SU-DHL-6 (cell line): ENCODE measurements around the gene C10orf88.
"Not testable (repeated sequence)": the region's sequence is repeated elsewhere in the genome, so short reads cannot be mapped to it uniquely, and the experiment has no call there.

Experiments used
- H2AFZ ChIP-seq: fragments of 200-600 bp; sonication (generic); 2 replicates; pipeline ENCODE4 v1.6.1; 2014; ENCODE audit warnings: low read depth, mild to moderate bottlenecking, moderate library complexity, mixed read lengths, antibody characterized with exemption, low read length; ENCODE audit not compliant: severe bottlenecking
- H3F3A ChIP-seq: fragments of 200-600 bp; shearing (Covaris generic); 2 replicates; pipeline ENCODE4 v1.6.0; 2016; ENCODE audit warnings: antibody characterized with exemption, mild to moderate bottlenecking; ENCODE audit not compliant: insufficient read depth
- H3K27ac ChIP-seq: fragments of 200-600 bp; sonication (generic); 2 replicates; pipeline ENCODE4 v1.5.1; 2016; ENCODE audit warnings: low read depth, mild to moderate bottlenecking, low read length, moderate library complexity, mixed read lengths
- H3K27me3 ChIP-seq: fragments of 200-600 bp; sonication (generic), shearing (Covaris generic); 2 replicates; pipeline ENCODE4 v1.6.0; 2014; ENCODE audit warnings: mild to moderate bottlenecking, low read length
- H3K36me3 ChIP-seq: fragments of 200-600 bp; sonication (generic); 2 replicates; pipeline ENCODE4 v1.6.1; 2014; ENCODE audit warnings: mild to moderate bottlenecking, low read length, mixed read lengths
- H3K4me2 ChIP-seq: fragments of 300-600, 200-600 bp; shearing (Covaris generic), sonication (generic); 2 replicates; pipeline ENCODE4 v1.6.0; 2014; ENCODE audit warnings: low read length, low read depth, mild to moderate bottlenecking; ENCODE audit not compliant: poor library complexity, severe bottlenecking
- H3K4me3 ChIP-seq: fragments of 200-600 bp; sonication (generic); 2 replicates; pipeline ENCODE4 v1.5.1; 2014; ENCODE audit warnings: antibody characterized with exemption, low read length, mild to moderate bottlenecking, mixed read lengths; ENCODE audit not compliant: insufficient read depth, poor library complexity, severe bottlenecking
- H3K79me2 ChIP-seq: fragments of 200-600 bp; sonication (generic); 2 replicates; pipeline ENCODE4 v1.6.1; 2014; ENCODE audit warnings: mild to moderate bottlenecking, low read length, moderate library complexity; ENCODE audit not compliant: insufficient read depth
- H3K9ac ChIP-seq: fragments of 200-600 bp; sonication (generic); 2 replicates; pipeline ENCODE4 v1.7.0; 2014; ENCODE audit warnings: mild to moderate bottlenecking, low read length
- H3K9me2 ChIP-seq: fragments of 200-600 bp; sonication (generic); replicated peaks from 2 replicates; pipeline ENCODE4 v1.6.1; 2014; ENCODE audit warnings: low read length; ENCODE audit not compliant: insufficient read depth
- H3K9me3 ChIP-seq: fragments of 200-600 bp; sonication (generic); 2 replicates; pipeline ENCODE4 v1.6.1; 2014; ENCODE audit warnings: low read length, mixed read lengths; ENCODE audit not compliant: insufficient read depth
- H4K20me1 ChIP-seq: fragments of 200-600 bp; sonication (generic); 2 replicates; pipeline ENCODE4 v1.6.1; 2014; ENCODE audit warnings: low read depth, mild to moderate bottlenecking, antibody characterized with exemption, low read length, moderate library complexity, mixed read lengths
- EZH2phosphoT487 ChIP-seq: fragments of 200-600 bp; sonication (generic), shearing (Covaris generic); conservative IDR thresholded peaks from 2 replicates; pipeline ENCODE4 v1.6.1; 2018; ENCODE audit warnings: mild to moderate bottlenecking, antibody characterized with exemption, low read length, moderate library complexity, mixed read lengths
- TF ChIP-seq, protein P1 (sequence below): fragments of 200-600 bp; sonication (generic); IDR thresholded peaks from one replicate; pipeline ENCODE4 v1.5.1; 2017; ENCODE audit warnings: antibody characterized with exemption, mild to moderate bottlenecking, low read length, moderate library complexity; ENCODE audit not compliant: insufficient read depth, poor library complexity, severe bottlenecking

Gene C10orf88

DNA sequence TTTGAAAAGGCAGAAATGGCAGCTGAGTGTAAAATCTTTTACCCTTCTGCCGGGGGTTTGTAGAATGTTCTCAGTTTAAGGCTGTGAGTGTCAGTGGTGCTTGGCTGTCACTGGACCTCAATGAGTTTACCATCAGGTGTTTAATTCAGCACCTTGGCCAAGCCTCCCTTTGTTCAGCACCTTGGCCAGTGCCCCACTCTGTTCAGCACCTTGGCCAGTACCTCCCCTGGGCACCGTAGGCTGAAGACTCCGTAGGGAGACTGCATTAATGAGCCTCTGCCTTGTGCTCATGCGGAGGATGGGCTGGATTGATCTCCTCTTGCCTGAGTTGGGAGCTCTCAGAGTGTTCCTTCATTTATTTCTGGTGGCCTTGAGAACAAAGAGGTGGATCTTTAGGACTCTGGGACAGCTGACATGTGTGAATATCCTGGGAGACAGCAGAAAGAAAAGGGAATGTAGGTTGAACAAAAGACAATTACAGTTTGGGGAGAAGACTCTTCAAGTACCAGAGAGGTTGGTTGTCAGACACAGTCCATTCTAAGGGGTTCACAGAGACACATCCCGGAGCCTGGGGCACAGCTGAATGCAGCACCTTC lies 42.0 kb downstream of the C10orf88 start:
- Histone ChIP-seq H3K27ac (no peak overlapping the region), H3F3A (no peaks in the 10 kb centered on the region), H2AFZ (no peak overlapping the region), H4K20me1 (no peaks in the 10 kb centered on the region), H3K9me2 (no peaks in the 10 kb centered on the region), H3K9me3 (no peaks in the 10 kb centered on the region), H3K4me3 (no peak overlapping the region), H3K4me2 (no peak overlapping the region), H3K79me2 (no peaks in the 10 kb centered on the region), H3K27me3 (no peaks in the 10 kb centered on the region), H3K9ac (no peak overlapping the region), H3K36me3 (no peaks in the 10 kb centered on the region)
- TF ChIP-seq EZH2phosphoT487 = no peak

DNA sequence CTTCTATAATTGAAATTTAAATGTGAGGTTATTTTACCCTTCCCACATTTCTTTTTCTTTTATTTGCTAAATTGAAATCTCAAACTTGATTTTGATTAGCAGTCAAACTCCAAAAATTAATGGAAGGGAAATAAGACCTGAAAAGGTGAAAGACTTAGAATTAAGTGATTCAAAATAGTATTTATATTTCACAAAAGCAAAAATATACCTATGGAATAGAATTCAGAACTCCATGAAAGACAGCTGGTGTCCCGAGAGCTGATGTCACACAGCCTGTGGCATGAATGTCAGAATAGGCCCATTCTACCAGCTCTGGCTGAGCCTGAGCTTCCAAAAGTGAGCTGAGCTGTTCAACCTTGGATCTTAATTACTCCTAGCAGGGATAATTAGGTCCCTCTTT lies 43.7 kb downstream of the C10orf88 start, which contains the start of gene FAM24A:
FAM24A (plus strand) TSS at position 301 of the 400 bp plus-strand sequence. CDS start 1,025 bp downstream, outside the sequence.
- no peak within 1 kb of the TSS for H3K4me3 ChIP-seq
- H3K9ac ChIP-seq = no peak within 1 kb of the TSS
- H3K4me2 ChIP-seq = no peak within 1 kb of the TSS
- H3K36me3 ChIP-seq = no peaks in the 10 kb centered on the region
- no peaks in the 10 kb centered on the region for H3K27me3 ChIP-seq
- no peak within 1 kb of the TSS for H3K27ac ChIP-seq
- TF ChIP-seq, protein P1, sequence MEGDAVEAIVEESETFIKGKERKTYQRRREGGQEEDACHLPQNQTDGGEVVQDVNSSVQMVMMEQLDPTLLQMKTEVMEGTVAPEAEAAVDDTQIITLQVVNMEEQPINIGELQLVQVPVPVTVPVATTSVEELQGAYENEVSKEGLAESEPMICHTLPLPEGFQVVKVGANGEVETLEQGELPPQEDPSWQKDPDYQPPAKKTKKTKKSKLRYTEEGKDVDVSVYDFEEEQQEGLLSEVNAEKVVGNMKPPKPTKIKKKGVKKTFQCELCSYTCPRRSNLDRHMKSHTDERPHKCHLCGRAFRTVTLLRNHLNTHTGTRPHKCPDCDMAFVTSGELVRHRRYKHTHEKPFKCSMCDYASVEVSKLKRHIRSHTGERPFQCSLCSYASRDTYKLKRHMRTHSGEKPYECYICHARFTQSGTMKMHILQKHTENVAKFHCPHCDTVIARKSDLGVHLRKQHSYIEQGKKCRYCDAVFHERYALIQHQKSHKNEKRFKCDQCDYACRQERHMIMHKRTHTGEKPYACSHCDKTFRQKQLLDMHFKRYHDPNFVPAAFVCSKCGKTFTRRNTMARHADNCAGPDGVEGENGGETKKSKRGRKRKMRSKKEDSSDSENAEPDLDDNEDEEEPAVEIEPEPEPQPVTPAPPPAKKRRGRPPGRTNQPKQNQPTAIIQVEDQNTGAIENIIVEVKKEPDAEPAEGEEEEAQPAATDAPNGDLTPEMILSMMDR = no peak
- TF ChIP-seq EZH2phosphoT487 = no peak
- no peak within 1 kb of the TSS for H2AFZ ChIP-seq
- H3F3A ChIP-seq = no peaks in the 10 kb centered on the region
- H3K9me3 ChIP-seq = no peaks in the 10 kb centered on the region
- H3K9me2 ChIP-seq = no peaks in the 10 kb centered on the region
- no peaks in the 10 kb centered on the region for H4K20me1 ChIP-seq
- H3K79me2 ChIP-seq = no peaks in the 10 kb centered on the region

DNA sequence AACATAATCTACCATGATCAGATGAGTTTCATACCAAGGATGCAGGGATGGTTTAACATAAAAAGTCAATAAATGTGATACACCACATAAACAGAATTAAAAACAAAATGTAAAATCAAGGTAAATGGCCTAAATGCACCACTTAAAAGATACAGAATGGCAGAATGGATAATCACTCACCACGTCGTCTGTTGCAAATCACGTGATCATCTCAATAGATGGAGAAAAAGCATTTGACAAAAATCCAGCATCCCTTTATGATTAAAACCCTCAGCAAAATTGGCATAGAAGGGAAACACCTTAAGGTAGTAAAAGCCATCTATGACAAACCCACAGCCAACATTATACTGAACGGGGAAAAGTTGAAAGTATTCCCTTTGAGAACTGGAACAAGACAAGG lies 50.2 kb downstream of the C10orf88 start:
- H3K79me2 ChIP-seq, H3F3A ChIP-seq, H4K20me1 ChIP-seq, H3K9ac ChIP-seq, H2AFZ ChIP-seq, H3K27ac ChIP-seq, H3K9me2 ChIP-seq, H3K4me3 ChIP-seq, H3K27me3 ChIP-seq, H3K36me3 ChIP-seq, H3K9me3 ChIP-seq, H3K4me2 ChIP-seq: not testable (repeated sequence)

DNA sequence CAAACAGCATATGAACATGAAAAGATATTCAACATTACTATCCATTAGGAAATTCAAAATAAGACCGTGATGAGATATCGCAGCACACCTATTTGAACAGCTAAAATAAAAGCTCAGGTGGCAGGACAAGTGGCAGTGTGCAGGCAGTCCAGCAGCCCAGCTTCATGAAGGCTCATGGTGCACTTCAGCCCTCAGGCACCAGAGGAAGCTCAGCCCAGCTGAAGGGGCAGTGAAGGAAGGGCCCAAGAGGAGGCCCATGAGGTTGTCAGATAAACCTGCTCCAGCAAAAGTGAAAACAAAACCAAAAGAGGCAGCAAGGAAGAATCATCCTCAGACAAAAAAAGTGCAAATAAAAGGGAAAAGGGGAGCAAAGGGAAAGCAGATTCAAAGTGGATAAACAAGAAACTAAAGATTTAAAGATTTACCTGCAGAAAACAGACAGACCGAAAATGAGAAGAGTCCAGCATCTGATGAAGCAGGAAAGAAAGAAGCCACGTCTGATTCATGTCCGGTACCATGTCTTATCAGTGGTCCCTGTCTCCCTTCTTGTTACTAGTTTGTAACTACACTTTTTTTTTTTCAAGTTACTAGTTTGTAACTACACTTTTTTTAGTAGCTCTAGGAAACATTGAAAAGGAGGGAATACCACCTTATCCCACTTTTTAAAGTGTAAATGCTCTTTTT lies 59.6 kb downstream of the C10orf88 start:
- H3K36me3 ChIP-seq = peaks cover 8% of the 10 kb centered on the region; the same call in 1 of the 2 replicates
- no peak overlapping the region for H2AFZ ChIP-seq
- H3K9me2 ChIP-seq = no peaks in the 10 kb centered on the region
- TF ChIP-seq, protein P1 = no peak
- no peak for TF ChIP-seq EZH2phosphoT487
- no peak overlapping the region for H3K4me2 ChIP-seq
- H3F3A ChIP-seq = no peaks in the 10 kb centered on the region
- no peak overlapping the region for H3K4me3 ChIP-seq
- no peak overlapping the region for H3K27ac ChIP-seq
- H3K9ac ChIP-seq = no peak overlapping the region
- H4K20me1 ChIP-seq = no peaks in the 10 kb centered on the region
- no peaks in the 10 kb centered on the region for H3K9me3 ChIP-seq
- H3K79me2 ChIP-seq = no peaks in the 10 kb centered on the region
- H3K27me3 ChIP-seq = no peaks in the 10 kb centered on the region
